Omental fat pad (tissue), 4 donors: Measurements from ENCODE around the gene OR6M1. TPM values are rescaled to one million over a fixed set of nuclear protein-coding genes. Genes with fewer than 3 reads are reported as not detected.

Experiments used
- ATAC-seq: fragments of 150-250 bp; one replicate; pipeline ENCODE4 v1.9.1; 2016; ENCODE audit warnings: mild to moderate bottlenecking, moderate library complexity; ENCODE audit not compliant: low FRiP score
- DNase-seq: peaks from one replicate; pipeline ENCODE4 v3.0.0-alpha.2; 2019; ENCODE audit warnings: low spot score
- total RNA-seq, 4 donors: library from RNA; depleted of rRNA; stranded (reverse); fragments of >200 nt; gene quantifications; one replicate each; pipeline ENCODE4 v1.1.0, GENCODE V29; 2016
- TF ChIP-seq, protein P1 (sequence below), 3 donors: fragments of 450-650 bp; IDR thresholded peaks; one replicate each; pipeline ENCODE4 v1.5.1; 2016 to 2017; ENCODE audit warnings: antibody characterized with exemption in 3 of 3, mild to moderate bottlenecking in 3 of 3, moderate library complexity in 2 of 3

OR6M1 gene
- not detected for total RNA-seq

DNA sequence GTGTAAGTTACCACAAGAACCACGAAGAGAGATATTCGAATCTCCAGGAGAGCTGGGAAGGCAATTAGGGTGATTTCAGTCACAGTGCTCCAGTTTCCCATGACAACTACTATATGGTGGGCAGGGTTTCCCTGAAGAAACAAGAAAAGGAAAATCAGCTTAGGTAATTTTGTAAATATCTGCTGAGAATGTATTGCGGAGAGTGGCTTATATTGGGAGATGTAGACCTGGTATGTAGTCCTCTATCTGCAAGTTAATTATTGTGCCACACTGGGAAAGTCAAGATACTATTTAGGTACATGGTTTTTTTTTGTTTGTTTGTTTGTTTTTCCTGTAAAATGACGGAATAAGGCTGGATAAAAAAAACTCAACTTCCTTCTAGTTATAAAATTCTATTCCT is at the start of gene OR6M1:
OR6M1 (minus strand) TSS at position 101 of the 400 bp plus-strand sequence; CDS start at position 101, 0 bp downstream.
- no peak for ATAC-seq
- no peak for DNase-seq
- TF ChIP-seq, protein P1, sequence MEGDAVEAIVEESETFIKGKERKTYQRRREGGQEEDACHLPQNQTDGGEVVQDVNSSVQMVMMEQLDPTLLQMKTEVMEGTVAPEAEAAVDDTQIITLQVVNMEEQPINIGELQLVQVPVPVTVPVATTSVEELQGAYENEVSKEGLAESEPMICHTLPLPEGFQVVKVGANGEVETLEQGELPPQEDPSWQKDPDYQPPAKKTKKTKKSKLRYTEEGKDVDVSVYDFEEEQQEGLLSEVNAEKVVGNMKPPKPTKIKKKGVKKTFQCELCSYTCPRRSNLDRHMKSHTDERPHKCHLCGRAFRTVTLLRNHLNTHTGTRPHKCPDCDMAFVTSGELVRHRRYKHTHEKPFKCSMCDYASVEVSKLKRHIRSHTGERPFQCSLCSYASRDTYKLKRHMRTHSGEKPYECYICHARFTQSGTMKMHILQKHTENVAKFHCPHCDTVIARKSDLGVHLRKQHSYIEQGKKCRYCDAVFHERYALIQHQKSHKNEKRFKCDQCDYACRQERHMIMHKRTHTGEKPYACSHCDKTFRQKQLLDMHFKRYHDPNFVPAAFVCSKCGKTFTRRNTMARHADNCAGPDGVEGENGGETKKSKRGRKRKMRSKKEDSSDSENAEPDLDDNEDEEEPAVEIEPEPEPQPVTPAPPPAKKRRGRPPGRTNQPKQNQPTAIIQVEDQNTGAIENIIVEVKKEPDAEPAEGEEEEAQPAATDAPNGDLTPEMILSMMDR (IDR thresholded peaks at IDR 0.05): no peak

- no peak for ATAC-seq
- TF ChIP-seq, protein P1 (IDR thresholded peaks at IDR 0.05): no peak
- no peak for DNase-seq
These were observed 46.9 kb upstream of the OR6M1 start for GRCh38 chr11:123853038-123853437.

GRCh38 chr11:123852321-123852720 is 46.2 kb upstream of the OR6M1 start:
- ATAC-seq (no peak), DNase-seq (no peak)
- TF ChIP-seq, protein P1 (IDR thresholded peaks at IDR 0.05): no peak

- no peak for DNase-seq
- no peak for ATAC-seq
- TF ChIP-seq, protein P1 (IDR thresholded peaks at IDR 0.05): no peak
These were observed 45.0 kb upstream of the OR6M1 start for GRCh38 chr11:123851110-123851509.

- TF ChIP-seq, protein P1 (IDR thresholded peaks at IDR 0.05): no peak
- no peak for ATAC-seq
- DNase-seq: no peak
These were observed 35.0 kb upstream of the OR6M1 start for GRCh38 chr11:123841174-123841573.

DNA sequence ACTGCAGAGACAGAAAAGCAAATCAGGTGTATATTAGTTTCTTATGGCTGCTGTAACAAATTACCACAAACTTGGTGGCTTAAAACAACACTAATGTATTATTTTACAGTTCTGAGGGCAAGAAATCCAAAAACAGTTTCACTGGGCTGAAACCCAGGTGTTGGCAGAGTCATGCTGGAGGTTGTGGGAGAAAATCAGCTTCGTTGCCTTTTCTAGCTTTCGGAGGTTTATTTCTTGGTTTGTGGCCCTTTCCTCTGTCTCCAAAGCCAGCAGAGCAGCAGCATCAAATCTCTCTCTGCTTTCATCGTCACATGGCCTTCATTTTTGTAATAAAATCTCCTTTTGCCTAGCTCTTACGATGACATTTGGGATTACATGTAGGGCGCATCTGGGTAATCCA is 33.0 kb upstream of the OR6M1 start:
- ATAC-seq: no peak
- no peak for DNase-seq
- TF ChIP-seq, protein P1 (IDR thresholded peaks at IDR 0.05): no peak

GRCh38 chr11:123838659-123839058 is 32.5 kb upstream of the OR6M1 start:
- no peak for DNase-seq
- ATAC-seq: no peak
- TF ChIP-seq, protein P1 (IDR thresholded peaks at IDR 0.05): no peak
